Cortex of kidney (tissue), 1 donor: ENCODE results near the gene HECTD4.
"Not testable (repeated sequence)": the region's sequence is repeated elsewhere in the genome, so short reads cannot be mapped to it uniquely, and the experiment has no call there.

ENCODE experiments used
- DNase-seq: peaks from one replicate; lab custom pipeline; 2025; lab: John Stamatoyannopoulos, UW

The HECTD4 gene

GRCh38 chr12:112158461-112159145, 223.6 kb downstream of the HECTD4 start:
- DNase-seq, result not testable (repeated sequence)

- DNase-seq, result no peak
Measured at GRCh38 chr12:112153893-112154219, 228.4 kb downstream of the HECTD4 start.

GRCh38 chr12:112153181-112153892, 228.9 kb downstream of the HECTD4 start:
- no peak for DNase-seq

DNA sequence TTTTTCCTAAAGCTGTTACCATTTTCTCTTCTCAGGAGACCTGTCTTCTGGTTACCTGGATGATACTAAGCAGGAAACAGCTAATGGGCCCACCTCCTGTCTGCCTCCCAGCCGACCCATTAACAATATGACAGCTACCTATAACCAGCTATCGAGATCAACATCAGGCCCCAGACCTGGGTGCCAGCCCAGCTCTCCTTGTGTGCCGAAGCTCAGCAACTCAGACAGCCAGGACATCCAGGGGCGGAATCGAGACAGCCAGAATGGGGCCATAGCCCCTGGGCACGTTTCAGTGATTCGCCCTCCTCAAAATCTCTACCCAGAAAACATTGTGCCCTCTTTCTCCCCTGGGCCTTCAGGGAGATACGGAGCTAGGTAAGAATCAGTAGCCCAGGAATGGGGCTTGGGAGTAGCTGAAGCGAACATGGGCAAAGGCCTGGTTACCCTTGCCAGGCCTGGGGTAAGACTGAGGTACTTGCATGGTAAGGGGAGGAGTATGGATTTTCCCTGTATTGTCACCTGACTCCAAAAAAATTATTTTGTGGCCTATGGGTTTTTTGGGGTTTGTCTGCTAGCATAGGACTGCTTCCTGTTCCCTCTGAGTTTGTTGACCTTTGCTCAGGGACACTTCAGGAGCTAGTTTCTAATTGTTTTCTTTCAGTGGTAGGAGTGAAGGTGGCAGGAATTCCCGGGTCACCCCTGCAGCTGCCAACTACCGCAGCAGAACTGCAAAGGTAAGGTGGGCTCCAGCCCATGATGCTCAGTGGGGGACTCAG, 230.3 kb downstream of the HECTD4 start:
- DNase-seq, result no peak

DNA sequence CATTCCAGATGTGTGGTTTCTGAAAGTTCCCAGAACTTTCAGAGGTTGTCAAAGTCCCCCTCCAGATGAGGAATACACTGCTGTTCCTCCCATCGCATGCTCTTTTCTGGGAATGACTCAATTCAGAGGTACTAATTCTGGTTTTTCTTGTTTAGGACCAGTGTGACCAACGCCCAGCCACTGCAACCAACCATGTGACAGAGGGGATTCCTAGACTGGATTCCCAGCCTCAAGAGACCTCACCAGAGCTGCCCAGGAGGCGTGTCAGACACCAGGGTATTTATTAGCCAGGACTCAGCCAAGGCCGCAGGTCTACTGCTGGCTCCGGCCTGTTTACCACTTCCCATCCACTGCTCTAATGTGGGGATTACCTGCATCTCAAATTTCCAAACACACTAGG, 232.6 kb downstream of the HECTD4 start:
- no peak for DNase-seq

- no peak for DNase-seq
Measured at GRCh38 chr12:112148031-112148513, 234.2 kb downstream of the HECTD4 start.

- DNase-seq, result no peak
Measured at GRCh38 chr12:112146123-112146522, 236.1 kb downstream of the HECTD4 start.

GRCh38 chr12:112140728-112141127, 241.5 kb downstream of the HECTD4 start:
- DNase-seq, result no peak

DNA sequence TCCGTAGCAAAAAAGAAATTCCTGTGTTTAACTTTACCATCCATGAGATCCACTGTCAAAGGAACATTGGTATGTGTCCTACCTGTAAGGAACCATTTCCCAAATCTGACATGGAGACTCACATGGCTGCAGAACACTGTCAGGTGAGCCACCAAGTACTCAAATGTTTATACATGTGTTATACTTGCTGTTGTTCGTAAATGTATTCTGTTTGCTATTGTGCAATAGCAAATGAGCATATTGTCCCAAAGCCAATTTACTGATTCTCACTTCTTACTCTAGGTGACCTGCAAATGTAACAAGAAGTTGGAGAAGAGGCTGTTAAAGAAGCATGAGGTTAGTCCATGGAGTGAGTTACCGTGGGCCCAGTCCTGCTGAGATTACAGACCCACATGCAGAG, 247.5 kb downstream of the HECTD4 start:
- DNase-seq, result no peak

DNA sequence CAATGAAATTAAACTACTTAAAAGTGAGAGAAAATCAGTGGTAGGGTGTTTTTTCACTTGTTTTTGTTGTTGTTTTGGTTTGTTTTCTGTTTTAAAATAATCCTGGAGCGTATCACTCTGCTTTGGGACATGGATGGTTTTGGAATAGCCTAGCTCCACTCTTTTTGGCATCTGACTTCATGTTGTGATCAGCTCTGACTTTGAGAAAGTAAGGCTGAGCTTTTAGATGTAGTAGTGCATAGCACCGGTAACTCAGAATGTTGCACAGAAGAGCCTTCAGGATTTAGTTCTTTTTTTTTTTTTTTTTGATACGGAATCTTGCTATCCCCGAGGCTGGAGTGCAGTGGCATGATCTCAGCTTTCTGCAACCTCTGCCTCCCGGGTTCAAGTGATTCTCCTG, 248.8 kb downstream of the HECTD4 start:
- DNase-seq, result no peak

- DNase-seq, result no peak
Measured at GRCh38 chr12:112131686-112132085, 250.5 kb downstream of the HECTD4 start.

DNA sequence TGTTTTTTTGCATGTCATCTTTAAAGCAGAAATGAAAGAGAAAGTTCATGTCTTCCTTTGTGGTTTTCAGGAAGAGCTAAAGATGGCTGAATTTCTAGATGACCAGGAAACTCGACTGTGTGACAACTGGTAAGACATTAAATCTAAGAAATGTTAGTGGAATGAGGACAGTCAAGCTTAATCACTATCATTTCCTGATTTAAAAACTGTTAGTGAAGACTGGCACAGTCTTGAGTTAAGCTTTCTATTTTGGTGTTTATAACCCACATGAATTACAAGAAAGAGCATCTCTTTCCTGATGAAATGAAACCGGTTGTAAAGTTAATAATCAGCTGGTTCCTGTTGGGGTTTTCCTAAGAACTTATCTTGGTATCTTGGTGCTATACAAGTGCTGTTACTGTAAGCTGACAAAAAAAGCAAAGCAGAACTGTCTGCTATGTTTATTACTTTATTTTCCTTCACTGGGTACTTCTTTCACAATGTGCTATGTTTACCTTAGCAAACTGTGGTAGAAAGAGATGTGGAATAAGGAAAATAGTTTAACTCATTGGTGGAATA, 251.7 kb downstream of the HECTD4 start:
- DNase-seq, result no peak

DNA sequence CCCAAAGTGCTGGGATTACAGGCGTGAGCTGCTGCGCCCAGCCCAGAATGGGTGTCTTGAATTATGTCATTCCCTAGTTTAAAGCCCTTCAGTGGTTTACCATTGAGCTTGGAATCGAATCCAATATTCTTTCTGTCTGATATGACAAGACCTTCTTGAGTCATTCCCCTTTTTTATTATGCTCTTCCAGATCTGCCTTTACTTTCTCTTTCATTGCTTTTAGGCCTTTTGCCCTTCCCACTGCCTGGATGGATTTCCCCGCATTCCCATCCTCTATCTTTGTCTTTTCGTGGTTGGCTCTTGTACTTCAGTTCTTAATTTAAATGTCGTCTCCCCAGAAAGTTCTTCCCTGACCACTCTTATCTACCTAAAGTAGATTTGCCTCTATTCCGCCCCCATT, 255.3 kb downstream of the HECTD4 start:
- DNase-seq, result no peak

DNA sequence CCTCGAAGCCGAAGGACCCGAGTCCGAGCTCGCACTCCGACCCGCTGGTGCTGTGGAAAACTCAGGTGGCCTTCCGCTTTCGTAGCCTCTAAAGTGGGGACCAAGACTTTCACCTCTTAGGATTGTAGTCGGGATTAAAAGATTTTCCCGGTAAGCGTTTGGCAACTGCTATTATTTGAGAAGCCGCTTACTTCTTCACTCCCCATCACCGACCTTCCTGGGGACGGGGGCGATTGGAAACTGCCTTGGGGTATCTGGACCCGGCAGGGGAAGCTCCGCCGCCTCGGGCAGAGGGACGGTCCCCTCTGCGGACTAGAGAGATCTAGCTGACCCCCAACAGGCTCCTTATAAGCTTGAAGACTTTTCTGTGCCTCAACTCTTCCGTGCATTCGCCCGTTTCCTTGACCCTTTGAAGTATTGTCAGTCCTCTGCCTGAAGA, 256.2 kb downstream of the HECTD4 start:
- no peak for DNase-seq

GRCh38 chr12:112125250-112125999, 256.8 kb downstream of the HECTD4 start, which contains the start of gene TRAFD1:
Gene TRAFD1, plus strand, starts transcription at chr12:112125560. Its CDS starts 4,963 bp downstream, at chr12:112130523.
- DNase-seq, result peak; percentile 33

- no peak for DNase-seq
Measured at GRCh38 chr12:112124918-112125249, 257.3 kb downstream of the HECTD4 start.

- DNase-seq, result no peak
Measured at GRCh38 chr12:112122823-112123690, 259.2 kb downstream of the HECTD4 start.

- DNase-seq, result no peak
Measured at GRCh38 chr12:112121780-112122565, 260.3 kb downstream of the HECTD4 start.

- no peak for DNase-seq
Measured at GRCh38 chr12:112117685-112118084, 264.5 kb downstream of the HECTD4 start.
